GM19372 (cell line): ENCODE measurements around the gene TNNC2.
"Not testable (repeated sequence)": the region's sequence is repeated elsewhere in the genome, so short reads cannot be mapped to it uniquely, and the experiment has no call there.

ENCODE experiments used
- ATAC-seq: cut with Tn5 transposase; IDR thresholded peaks from one replicate; pipeline ENCODE4 v1.9.1; 2021; ENCODE audit warnings: mild to moderate bottlenecking, low read depth, moderate library complexity; ENCODE audit not compliant: unreplicated experiment

The TNNC2 gene

DNA sequence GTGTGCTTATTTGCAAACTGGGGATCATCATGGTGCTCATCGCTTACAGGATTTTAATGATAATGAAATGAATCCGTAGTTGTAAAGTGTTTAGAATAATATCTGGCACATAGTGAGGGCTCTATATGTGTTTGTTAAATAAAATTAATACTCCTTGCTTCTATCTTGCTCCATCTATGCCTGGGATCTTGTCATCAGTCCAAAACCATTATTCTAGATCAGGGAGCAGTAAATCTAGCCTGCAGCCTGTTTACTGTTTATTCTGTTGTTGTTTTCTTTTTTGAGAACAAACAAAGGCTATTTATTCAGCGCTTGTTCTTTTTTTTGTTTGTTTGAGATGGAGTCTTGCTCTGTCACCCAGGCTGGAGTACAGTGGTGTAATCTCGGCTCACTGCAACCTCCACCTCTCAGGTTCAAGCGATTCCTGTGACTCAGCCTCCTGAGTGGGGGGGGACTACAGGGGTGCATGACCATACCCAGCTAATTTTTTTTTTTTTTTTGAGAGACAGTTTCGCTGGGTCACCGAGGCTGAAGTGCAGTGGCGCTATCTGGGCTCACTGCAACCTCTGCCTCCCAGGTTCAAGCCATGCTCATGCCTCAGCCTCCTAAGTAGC, 22.0 kb upstream of the TNNC2 start:
- ATAC-seq, result no peak

GRCh38 chr20:45848421-45848820, 21.3 kb upstream of the TNNC2 start:
- ATAC-seq, result no peak

DNA sequence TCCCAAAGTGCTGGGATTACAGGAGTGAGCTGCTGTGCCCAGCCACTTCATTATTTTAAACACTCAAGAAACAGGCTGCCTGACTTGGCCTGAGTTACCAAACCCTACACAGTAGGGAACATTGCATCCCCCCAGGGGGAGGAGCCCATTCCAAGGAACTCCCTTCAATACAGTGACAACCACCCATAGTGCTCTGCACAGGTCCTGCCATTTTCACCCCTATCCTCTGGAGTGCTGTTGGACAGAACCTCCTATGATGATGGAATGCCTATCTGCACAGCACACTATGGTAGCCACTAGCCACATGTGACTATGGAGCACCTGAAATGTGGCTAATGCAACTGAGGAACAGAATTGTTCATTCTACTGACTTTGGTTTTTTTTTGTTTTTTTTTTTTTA, 18.3 kb upstream of the TNNC2 start:
- no peak for ATAC-seq

DNA sequence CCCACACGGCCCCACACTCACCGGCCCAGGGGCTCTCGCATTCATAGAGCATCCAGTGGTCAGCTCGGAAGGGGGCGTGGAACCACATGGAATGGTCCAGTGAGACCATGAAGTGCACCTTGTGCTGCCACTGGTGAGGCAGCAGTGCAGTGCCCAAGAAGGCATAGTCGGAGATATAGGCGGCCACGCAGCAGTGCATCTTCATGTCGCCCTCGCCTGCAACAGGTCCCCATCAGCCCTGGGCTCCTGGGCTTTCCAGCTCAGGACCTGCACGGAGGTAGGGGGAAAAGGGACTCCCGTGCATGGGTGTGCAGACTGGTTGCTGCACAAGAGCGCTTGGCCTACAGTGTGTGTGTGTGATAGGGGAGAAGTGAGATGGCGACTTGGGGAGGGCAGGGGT, 16.4 kb upstream of the TNNC2 start:
- ATAC-seq, result no peak

GRCh38 chr20:45842169-45842812, 15.2 kb upstream of the TNNC2 start:
- peak; percentile 57 for ATAC-seq

DNA sequence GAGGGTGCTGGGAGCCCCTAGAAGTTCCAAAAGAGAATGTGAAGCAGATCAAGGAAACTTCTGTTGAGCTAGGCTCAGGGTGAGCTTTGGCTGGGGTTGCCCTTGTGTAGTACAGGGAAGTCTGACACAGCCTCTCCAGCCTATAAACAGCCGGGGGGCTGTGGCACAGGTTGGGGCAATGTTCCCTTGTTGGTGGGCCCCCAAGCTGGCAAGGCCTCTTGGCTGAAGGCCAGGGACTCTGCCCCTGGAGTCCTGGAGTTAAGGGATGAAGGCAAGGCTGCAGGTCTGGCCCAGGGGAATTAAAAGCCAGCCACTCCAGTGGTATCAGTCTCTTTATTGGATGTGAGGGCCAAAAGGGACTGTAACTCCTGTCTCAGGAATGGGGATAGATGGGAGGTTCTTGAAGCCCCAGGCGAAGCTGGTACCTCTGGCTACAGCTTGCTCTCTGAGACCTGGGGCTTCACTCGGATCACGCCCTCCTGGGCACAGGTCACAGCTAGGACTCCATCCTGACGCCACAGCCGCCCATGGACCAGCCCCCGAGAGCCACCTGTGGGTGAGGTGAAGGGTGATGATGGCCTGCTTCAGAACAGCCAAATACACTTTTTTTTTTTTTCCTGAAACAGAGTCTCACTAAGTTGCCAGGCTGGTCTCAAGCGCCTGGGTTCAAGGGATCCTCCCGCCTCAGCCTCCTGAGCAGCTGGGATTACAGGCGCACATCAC, 14.5 kb upstream of the TNNC2 start:
- ATAC-seq, result no peak

GRCh38 chr20:45840700-45841198, 13.6 kb upstream of the TNNC2 start:
- no peak for ATAC-seq

- no peak for ATAC-seq
These were observed 9.7 kb upstream of the TNNC2 start for GRCh38 chr20:45836841-45837240.

GRCh38 chr20:45835825-45836224, 8.7 kb upstream of the TNNC2 start:
- ATAC-seq, result no peak

DNA sequence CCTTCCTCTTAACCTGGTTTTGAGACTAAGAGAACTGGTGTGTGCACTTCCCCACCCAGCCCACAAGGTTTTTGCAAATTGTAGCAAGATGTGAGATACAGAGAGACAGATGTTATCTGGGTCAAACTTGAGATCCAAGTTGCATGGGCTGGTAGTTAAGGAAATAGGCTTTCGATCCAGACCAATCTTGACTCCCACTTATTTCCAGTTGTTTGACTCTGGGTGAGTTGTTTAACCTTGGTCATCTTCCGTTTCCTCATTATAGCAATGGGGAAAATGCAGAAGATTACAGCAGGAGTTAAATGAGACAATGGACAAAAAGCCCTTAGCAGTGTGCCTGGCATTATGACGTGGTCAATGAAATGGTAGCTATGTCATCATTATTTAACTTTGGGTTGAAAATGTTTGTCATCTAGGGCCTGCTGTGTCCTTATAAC, 8.2 kb upstream of the TNNC2 start:
- no peak for ATAC-seq

DNA sequence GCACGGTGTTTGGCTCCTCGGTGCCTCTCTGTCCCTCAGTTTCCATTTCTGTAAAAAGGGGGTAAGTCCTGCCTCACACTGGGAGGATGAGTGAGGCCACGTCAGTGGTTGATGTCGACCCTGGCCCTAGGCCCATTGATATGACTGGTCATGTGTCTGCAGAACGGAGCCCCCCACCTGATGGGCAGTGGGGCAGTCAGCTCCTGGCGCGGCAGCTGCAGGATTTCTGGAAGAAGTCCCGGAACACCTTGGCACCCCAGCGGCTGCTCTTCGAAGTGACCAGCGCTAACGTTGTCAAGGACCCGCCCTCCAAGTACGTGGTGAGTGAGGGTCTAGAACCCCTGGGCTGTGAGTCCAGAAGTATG, 7.7 kb upstream of the TNNC2 start:
- ATAC-seq, result no peak

GRCh38 chr20:45833883-45834796, 7.0 kb upstream of the TNNC2 start:
- ATAC-seq, result peak; percentile 73

GRCh38 chr20:45833030-45833882, 6.1 kb upstream of the TNNC2 start, which contains the start of gene SNX21:
Gene SNX21, plus strand, starts transcription at chr20:45833799. Its CDS starts 121 bp downstream, at chr20:45833920.
- peak; percentile 43 for ATAC-seq

DNA sequence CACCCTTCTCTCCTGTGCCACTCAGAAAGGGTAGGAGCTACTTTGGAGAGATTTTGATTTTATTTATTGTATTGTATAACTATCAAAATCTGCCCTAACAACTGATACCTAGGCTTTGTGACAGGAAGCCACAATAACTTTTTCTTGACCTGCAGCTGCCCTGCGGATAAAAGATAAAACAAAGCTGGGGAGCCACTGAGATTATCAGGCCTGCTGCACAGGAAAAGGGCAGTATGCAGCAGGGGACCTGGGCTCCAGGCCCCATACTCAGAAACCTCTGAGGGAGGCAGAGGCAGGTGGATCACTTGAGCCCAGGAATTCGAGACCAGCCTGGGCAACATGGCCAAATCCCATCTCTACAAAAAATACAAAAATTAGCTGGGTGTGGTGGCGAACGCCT, 5.5 kb upstream of the TNNC2 start:
- no peak for ATAC-seq

DNA sequence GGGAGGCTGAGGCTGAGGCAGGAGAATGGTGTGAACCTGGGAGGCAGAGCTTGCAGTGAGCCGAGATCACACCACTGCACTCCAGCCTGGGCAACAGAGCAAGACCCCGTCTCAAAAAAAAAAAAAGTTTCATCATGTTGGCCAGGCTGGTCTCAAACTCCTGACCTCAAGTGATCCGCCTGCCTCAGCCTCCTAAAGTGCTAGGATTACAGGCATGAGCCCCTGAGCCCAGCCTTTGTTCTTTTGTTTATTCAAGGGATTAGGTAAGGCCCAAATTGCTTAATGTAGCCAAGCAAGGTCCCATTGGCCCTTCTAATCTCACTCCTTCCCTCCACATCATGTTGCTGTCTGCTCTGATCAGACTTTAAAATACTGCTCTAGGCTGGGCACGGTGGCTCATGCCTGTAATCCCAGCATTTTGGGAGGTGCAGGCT, 2.6 kb upstream of the TNNC2 start:
- ATAC-seq, result not testable (repeated sequence)

- no peak for ATAC-seq
These were observed 1.5 kb upstream of the TNNC2 start for GRCh38 chr20:45828589-45828988.

DNA sequence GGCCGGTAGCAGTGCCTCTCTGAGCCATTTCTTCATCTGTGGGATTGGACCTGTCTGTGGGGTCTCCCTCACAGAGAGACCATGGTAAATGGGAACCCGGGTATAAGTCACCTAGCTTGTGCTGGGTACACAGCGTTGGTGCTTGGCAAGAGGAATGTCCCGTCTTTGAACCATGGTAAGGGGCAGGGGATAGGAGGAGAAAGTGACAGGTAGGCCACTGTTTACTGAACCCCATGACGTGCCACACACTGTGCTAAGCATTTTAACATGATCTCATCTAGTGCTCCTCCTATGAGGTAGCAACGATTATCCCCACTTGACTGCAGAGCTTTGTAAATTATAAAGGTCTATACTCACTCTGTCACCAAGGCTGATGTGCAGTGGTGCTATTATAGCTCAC, 600 bp upstream of the TNNC2 start:
- ATAC-seq, result no peak

- no peak for ATAC-seq
These were observed 612 bp downstream of the TNNC2 start for GRCh38 chr20:45826381-45827019.
